Gastrocnemius medialis (tissue), 4 donors: ENCODE results near the gene THAP4. TPM values are rescaled to one million over a fixed set of nuclear protein-coding genes. Genes with fewer than 3 reads are reported as not detected.

ENCODE experiments used
- ATAC-seq, 2 donors: fragments of 150-250 bp; one replicate each; pipeline ENCODE4 v1.9.1; 2016
- DNase-seq, 2 donors: peaks; one replicate each; pipeline ENCODE4 v3.0.0-alpha.2; 2019
- H3K27ac ChIP-seq, 4 donors: fragments of 200-600 bp; sonication (generic); 1 replicate in 1 of 4; 2 replicates in 3 of 4; pipeline ENCODE4 v1.5.1; 2016 to 2018; ENCODE audit warnings: mild to moderate bottlenecking in 2 of 4, moderate library complexity in 1 of 4
- H3K27me3 ChIP-seq, 3 donors: fragments of 200-600 bp; sonication (generic) in 2 of 3; 1 replicate in 1 of 3; 2 replicates in 2 of 3; pipeline versions ENCODE4 v1.5.1 to v1.6.0; 2016 to 2019; ENCODE audit warnings: mild to moderate bottlenecking in 1 of 3, moderate library complexity in 1 of 3
- H3K36me3 ChIP-seq, 2 donors: fragments of 200-600 bp; sonication (generic) in 1 of 2; one replicate each; pipeline ENCODE4 v1.5.1; 2017 to 2018
- H3K4me1 ChIP-seq, 2 donors: fragments of 200-600 bp; sonication (generic) in 1 of 2; one replicate each; pipeline ENCODE4 v1.5.1; 2016 to 2017; ENCODE audit warnings: mild to moderate bottlenecking in 2 of 2
- H3K4me3 ChIP-seq, 4 donors: fragments of 200-600 bp; sonication (generic) in 3 of 4; 1 replicate in 1 of 4; 2 replicates in 3 of 4; pipeline ENCODE4 v1.5.1; 2016 to 2019; ENCODE audit warnings: mild to moderate bottlenecking in 2 of 4
- H3K9me3 ChIP-seq, 3 donors: fragments of 200-600 bp; sonication (generic) in 2 of 3; 1 replicate in 1 of 3; 2 replicates in 2 of 3; pipeline ENCODE4 v1.5.1; 2016 to 2019
- CTCF ChIP-seq, 5 experiments: fragments of 450-650 bp in 3 of 5; fragments of 200-600 bp in 2 of 5; sonication (generic) in 2 of 5; IDR thresholded peaks in 4 of 5; conservative IDR thresholded peaks in 1 of 5; 1 replicate in 4 of 5; 2 replicates in 1 of 5; pipeline ENCODE4 v1.5.1; 2016 to 2019; ENCODE audit warnings: antibody characterized with exemption in 5 of 5, mild to moderate bottlenecking in 3 of 5, moderate library complexity in 3 of 5
- POLR2A ChIP-seq, 2 donors: fragments of 450-650 bp; IDR thresholded peaks; one replicate each; pipeline ENCODE4 v1.6.1; 2017; ENCODE audit warnings: antibody characterized with exemption in 2 of 2, mild to moderate bottlenecking in 2 of 2, moderate library complexity in 2 of 2
- in situ Hi-C, 4 donors: fragments of 200-750 bp; cut with MboI; loops; one replicate each; pipeline versions ENCODE4 v1.15.0 to v1.8.0; 2017; ENCODE audit warnings: low sequenced_read_pairs in 4 of 4
- intact Hi-C: fragments of 100-400 bp; cut with DNase I; formaldehyde crosslinking; loops from one replicate; pipeline ENCODE4 v1.15.1; 2023; ENCODE audit warnings: low total_unique reads
- total RNA-seq, 4 donors: library from RNA; depleted of rRNA; stranded (reverse); fragments of >200 nt; gene quantifications; one replicate each; pipeline versions ENCODE4 v1.1.0 to v1.2.3, GENCODE V29; 2016

Gene THAP4
- total RNA-seq, 4 donors from 2014 or later, result 71.3 to 83.3 (median 79.9) TPM

- H3K9me3 ChIP-seq, result peaks cover 0 to 11% (median 2%) of the 10 kb centered on the region in 3 donors
- H3K27ac ChIP-seq, result no peak overlapping the region
- TF ChIP-seq POLR2A (IDR thresholded peaks at IDR 0.05) (no peak), CTCF (IDR thresholded peaks at IDR 0.05 in 4 of 5, conservative IDR thresholded peaks at IDR 0.05 in 1 of 5) (no peak)
- DNase-seq, result no peak
- intact Hi-C loops (no loop called here), in situ Hi-C loops (no loop called here)
- H3K4me1 ChIP-seq, result no peaks in the 10 kb centered on the region
- no peak for ATAC-seq
- H3K27me3 ChIP-seq, result no peaks in the 10 kb centered on the region
- peaks cover 0 to 36% of the 10 kb centered on the region in 2 donors for H3K36me3 ChIP-seq
- no peak overlapping the region for H3K4me3 ChIP-seq
These were observed 54.2 kb downstream of the THAP4 start for GRCh38 chr2:241582806-241583205.

DNA sequence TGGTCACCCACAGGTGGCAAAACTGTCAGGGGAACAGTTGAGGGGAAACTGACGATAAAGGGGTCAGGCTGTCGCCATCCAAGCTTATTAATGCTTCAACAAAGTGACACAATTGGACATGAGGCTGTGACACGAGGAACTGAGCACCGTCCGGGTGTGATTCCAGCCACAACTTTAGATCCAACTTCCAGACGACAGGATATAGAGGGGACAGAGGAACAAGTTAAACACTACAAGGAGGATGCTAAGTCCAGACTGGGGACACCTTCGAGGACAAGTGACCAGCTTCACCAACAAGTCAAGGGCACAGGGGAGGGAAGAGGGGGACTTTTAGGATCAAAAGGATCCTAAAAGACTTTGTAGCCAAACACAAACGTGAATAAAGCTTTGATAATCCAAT, 54.6 kb downstream of the THAP4 start:
- in situ Hi-C loops, result no loop called here

GRCh38 chr2:241579281-241579680, 57.7 kb downstream of the THAP4 start:
- H3K27ac ChIP-seq, result no peak overlapping the region
- peaks cover 0 to 32% of the 10 kb centered on the region in 2 donors for H3K36me3 ChIP-seq
- H3K4me3 ChIP-seq, result no peak overlapping the region
- H3K4me1 ChIP-seq, result no peaks in the 10 kb centered on the region
- no peaks in the 10 kb centered on the region for H3K27me3 ChIP-seq
- ATAC-seq (no peak), DNase-seq (no peak)
- no peak for TF ChIP-seq POLR2A (IDR thresholded peaks at IDR 0.05)
- no peak for TF ChIP-seq CTCF (IDR thresholded peaks at IDR 0.05 in 4 of 5, conservative IDR thresholded peaks at IDR 0.05 in 1 of 5)
- intact Hi-C loops (no loop called here), in situ Hi-C loops (no loop called here)
- H3K9me3 ChIP-seq, result no peaks in the 10 kb centered on the region

More for the DNA sequence above, 54.6 kb downstream of the THAP4 start:
- H3K27ac ChIP-seq, result no peak overlapping the region
- H3K4me3 ChIP-seq, result no peak overlapping the region
- no peaks in the 10 kb centered on the region for H3K27me3 ChIP-seq
- intact Hi-C loops, result no loop called here
- ATAC-seq (no peak), DNase-seq (no peak)
- H3K36me3 ChIP-seq, result peaks cover 0 to 36% of the 10 kb centered on the region in 2 donors
- peaks cover 0 to 11% (median 2%) of the 10 kb centered on the region in 3 donors for H3K9me3 ChIP-seq
- TF ChIP-seq POLR2A (IDR thresholded peaks at IDR 0.05) (no peak), CTCF (IDR thresholded peaks at IDR 0.05 in 4 of 5, conservative IDR thresholded peaks at IDR 0.05 in 1 of 5) (no peak)
- no peaks in the 10 kb centered on the region for H3K4me1 ChIP-seq

GRCh38 chr2:241577413-241578122, 59.4 kb downstream of the THAP4 start:
- H3K27ac ChIP-seq, result no peak overlapping the region
- in situ Hi-C loops (no loop called here), intact Hi-C loops (no loop called here)
- H3K27me3 ChIP-seq, result no peaks in the 10 kb centered on the region
- no peak for DNase-seq
- peaks cover 0 to 18% of the 10 kb centered on the region in 2 donors for H3K36me3 ChIP-seq
- no peaks in the 10 kb centered on the region for H3K9me3 ChIP-seq
- TF ChIP-seq CTCF (IDR thresholded peaks at IDR 0.05 in 4 of 5, conservative IDR thresholded peaks at IDR 0.05 in 1 of 5) (no peak), POLR2A (IDR thresholded peaks at IDR 0.05) (no peak)
- no peak overlapping the region for H3K4me3 ChIP-seq
- H3K4me1 ChIP-seq, result no peaks in the 10 kb centered on the region
- ATAC-seq, result no peak

DNA sequence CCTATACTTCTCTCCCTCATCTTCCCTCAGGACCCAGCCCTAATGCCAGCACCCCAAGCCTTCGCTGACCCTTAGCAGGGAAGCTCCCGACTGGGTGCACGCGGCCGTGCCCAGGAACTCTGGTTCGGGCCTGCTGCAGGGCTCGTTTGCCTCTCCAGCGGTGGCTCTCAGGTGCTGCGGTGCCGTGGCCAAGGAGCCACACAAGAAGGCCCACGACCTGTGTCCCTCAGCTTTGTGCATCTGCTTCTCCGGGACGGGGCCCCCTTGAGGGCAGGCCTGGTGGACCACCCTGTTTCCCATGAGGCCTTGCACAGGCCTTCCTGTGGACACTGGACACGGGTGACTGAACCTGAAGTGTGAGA, 60.7 kb downstream of the THAP4 start:
- in situ Hi-C loops (no loop called here), intact Hi-C loops (no loop called here)
- ATAC-seq (no peak), DNase-seq (no peak)
- TF ChIP-seq POLR2A (IDR thresholded peaks at IDR 0.05), result no peak
- no peak for TF ChIP-seq CTCF (IDR thresholded peaks at IDR 0.05 in 4 of 5, conservative IDR thresholded peaks at IDR 0.05 in 1 of 5)
- Histone ChIP-seq H3K27ac (no peak overlapping the region), H3K4me1 (no peaks in the 10 kb centered on the region), H3K9me3 (no peaks in the 10 kb centered on the region), H3K36me3 (peaks cover 0 to 8% of the 10 kb centered on the region in 2 donors), H3K27me3 (no peaks in the 10 kb centered on the region), H3K4me3 (no peak overlapping the region)
